ENCODE results near the gene DLGAP1.

Gene DLGAP1

GRCh38 chr18:3848316-3848715 lies 606.8 kb downstream of the DLGAP1 start:
- DNase-seq, result no peak

GRCh38 chr18:3845161-3845560 lies 609.9 kb downstream of the DLGAP1 start:
- no peak for DNase-seq

- DNase-seq, result no peak
These were observed 612.3 kb downstream of the DLGAP1 start for GRCh38 chr18:3842844-3843243.

- no peak for DNase-seq
These were observed 614.3 kb downstream of the DLGAP1 start for GRCh38 chr18:3840766-3841165.

GRCh38 chr18:3839581-3839981 lies 615.5 kb downstream of the DLGAP1 start:
- no peak for DNase-seq

- no peak for DNase-seq
These were observed 618.4 kb downstream of the DLGAP1 start for GRCh38 chr18:3836483-3837335.

GRCh38 chr18:3832025-3832638 lies 623.0 kb downstream of the DLGAP1 start:
- no peak for DNase-seq

- DNase-seq, result no peak
These were observed 624.5 kb downstream of the DLGAP1 start for GRCh38 chr18:3830604-3831003.

- DNase-seq, result no peak
These were observed 627.8 kb downstream of the DLGAP1 start for GRCh38 chr18:3827236-3827845.

- no peak for DNase-seq
These were observed 629.1 kb downstream of the DLGAP1 start for GRCh38 chr18:3826021-3826420.

GRCh38 chr18:3824101-3824500 lies 631.0 kb downstream of the DLGAP1 start:
- DNase-seq, result no peak

- DNase-seq, result no peak
These were observed 632.0 kb downstream of the DLGAP1 start for GRCh38 chr18:3823073-3823472.

GRCh38 chr18:3821524-3821923 lies 633.6 kb downstream of the DLGAP1 start:
- no peak for DNase-seq

- DNase-seq, result no peak
These were observed 635.1 kb downstream of the DLGAP1 start for GRCh38 chr18:3819961-3820360.

- DNase-seq, result no peak
These were observed 638.3 kb downstream of the DLGAP1 start for GRCh38 chr18:3816610-3817363.

- DNase-seq, result no peak
These were observed 639.1 kb downstream of the DLGAP1 start for GRCh38 chr18:3815991-3816390.

GRCh38 chr18:3814816-3815215 lies 640.3 kb downstream of the DLGAP1 start:
- DNase-seq, result no peak

GRCh38 chr18:3810296-3810695 lies 644.8 kb downstream of the DLGAP1 start:
- DNase-seq, result no peak

GRCh38 chr18:3808985-3809780 lies 645.9 kb downstream of the DLGAP1 start:
- DNase-seq, result no peak

GRCh38 chr18:3806656-3807055 lies 648.5 kb downstream of the DLGAP1 start:
- DNase-seq, result peak; percentile 66

GRCh38 chr18:3804336-3804735 lies 650.8 kb downstream of the DLGAP1 start:
- no peak for DNase-seq

GRCh38 chr18:3803350-3803749 lies 651.8 kb downstream of the DLGAP1 start:
- no peak for DNase-seq

All from NCI-H510A (cell line).